ENCODE measurements around the gene TBX19.

DNA sequence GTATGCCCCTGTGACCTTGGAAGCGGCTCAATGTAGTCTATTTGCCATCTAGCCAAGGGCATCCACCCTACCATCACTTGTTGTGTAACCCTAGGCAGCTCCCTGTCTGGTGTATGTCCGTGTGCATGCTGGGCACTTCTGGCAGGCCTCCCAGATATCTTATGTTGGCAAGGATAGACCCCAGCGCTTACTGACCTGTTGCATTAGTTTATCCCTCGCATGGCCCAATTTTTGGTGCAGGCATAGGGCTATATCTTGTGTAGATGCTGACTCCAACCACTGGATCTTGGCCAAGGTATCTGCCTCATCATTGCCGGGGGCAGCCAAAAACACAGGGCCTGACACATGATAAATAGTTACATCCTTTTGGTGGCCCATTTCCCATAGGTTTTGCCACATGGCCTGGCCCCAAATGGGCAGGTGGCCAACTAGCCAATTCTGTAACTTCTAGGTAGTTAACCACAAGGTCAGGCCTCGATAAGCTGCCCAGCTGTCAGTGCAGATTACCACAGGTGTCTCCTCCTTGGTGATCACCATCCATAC, 14.0 kb upstream of the TBX19 start:
- no peak for TF ChIP-seq CTCF (IDR thresholded peaks at IDR 0.05 in 4 of 5, conservative IDR thresholded peaks at IDR 0.05 in 1 of 5)
- TF ChIP-seq POLR2A (IDR thresholded peaks at IDR 0.05) = no peak
